HG03521 (cell line): ENCODE measurements around the gene MEPE.
A peak's percentile ranks its signal among the peaks of the same experiment; 100 is the strongest.

Experiments
- ATAC-seq: cut with Tn5 transposase; IDR thresholded peaks from one replicate; pipeline ENCODE4 v1.9.1; 2021; ENCODE audit warnings: mild to moderate bottlenecking, moderate library complexity; ENCODE audit not compliant: unreplicated experiment

The MEPE gene

GRCh38 chr4:87832669-87833068 is at the start of gene MEPE:
Gene MEPE (plus strand): TSS chr4:87832969. CDS start chr4:87834715, 1,746 bp downstream.
- no peak for ATAC-seq

DNA sequence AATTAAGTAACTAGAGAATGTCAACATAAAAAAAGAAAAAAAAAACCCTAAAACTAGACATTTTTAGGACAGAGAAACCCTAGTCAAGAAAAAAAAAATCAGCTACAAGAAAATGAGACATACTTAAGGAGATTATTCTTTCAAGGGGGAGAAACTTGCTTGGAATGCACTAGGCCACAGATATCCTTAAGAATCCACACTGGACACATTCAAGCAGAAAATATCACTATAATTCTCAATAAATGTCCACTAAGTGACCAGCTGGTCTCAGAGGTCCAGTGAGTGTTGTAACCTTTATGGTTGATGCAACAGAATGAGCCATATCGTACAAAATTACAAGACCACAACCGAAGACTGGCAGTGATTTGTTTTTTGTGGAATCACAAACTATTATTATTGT is 49.0 kb upstream of the MEPE start:
- no peak for ATAC-seq

GRCh38 chr4:87785731-87786509 is 46.8 kb upstream of the MEPE start:
- ATAC-seq: no peak

DNA sequence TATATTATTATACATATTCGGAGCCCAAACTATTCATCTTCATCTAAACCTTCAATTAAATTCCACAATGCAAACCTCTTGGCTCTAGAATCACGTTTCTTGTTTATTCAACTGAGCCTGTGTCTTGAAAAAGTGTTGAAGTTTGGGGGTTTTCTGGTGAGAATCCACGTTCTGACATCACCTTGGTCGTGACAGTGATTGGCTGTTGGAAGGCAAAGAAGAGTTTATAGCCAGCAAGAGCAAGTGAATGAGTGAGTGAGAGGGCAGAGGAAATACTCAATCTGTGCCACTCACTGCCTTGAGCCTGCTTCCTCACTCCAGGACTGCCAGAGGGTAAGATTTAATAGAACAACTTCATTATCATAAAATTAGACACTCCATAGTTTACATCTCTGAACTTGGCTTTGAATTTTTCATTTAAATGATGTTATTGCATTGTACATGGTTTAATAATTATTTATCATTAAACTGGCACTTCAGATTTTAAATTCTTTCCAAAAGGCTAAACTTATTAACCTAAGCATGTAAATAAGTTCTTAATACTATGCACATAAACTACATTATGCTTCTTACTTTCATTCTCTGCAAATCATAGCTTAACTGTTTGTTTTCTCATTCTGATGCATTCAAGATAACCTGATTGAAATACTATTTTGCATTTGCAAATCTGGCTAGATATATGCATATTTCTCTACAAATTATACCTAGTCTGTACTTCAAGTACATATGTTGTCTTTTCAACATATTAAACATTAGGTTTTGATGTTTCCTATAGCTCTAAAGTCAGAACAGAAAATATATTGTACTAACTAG is 33.3 kb upstream of the MEPE start, which contains the start of gene IBSP:
IBSP (plus strand) TSS at position 254 of the 813 bp plus-strand sequence. CDS start 2,808 bp downstream, outside the sequence.
- no peak for ATAC-seq

GRCh38 chr4:87802858-87803257 is 29.9 kb upstream of the MEPE start:
- ATAC-seq: no peak

GRCh38 chr4:87803421-87803820 is 29.3 kb upstream of the MEPE start:
- ATAC-seq: no peak

- ATAC-seq: no peak
Measured at GRCh38 chr4:87804871-87805270, 27.9 kb upstream of the MEPE start.

DNA sequence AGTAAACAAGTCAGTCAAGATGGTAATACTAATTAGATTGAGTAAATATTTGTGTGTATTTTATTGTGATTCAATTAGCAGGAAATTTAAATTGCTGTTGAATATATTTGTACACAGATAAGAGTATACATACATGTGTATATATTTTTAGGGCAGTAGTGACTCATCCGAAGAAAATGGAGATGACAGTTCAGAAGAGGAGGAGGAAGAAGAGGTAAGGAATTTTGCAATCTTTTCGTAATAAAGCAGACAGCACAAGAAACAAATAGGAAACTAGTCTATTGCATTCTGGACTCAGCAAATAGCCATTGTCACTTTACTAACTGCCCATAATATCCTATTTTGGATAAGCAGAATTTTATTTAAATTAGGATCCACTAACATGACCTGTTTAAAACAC is 26.8 kb upstream of the MEPE start:
- no peak for ATAC-seq

- no peak for ATAC-seq
Measured at GRCh38 chr4:87806520-87806919, 26.2 kb upstream of the MEPE start.

- no peak for ATAC-seq
Measured at GRCh38 chr4:87807402-87807801, 25.4 kb upstream of the MEPE start.

GRCh38 chr4:87811977-87812376 is 20.8 kb upstream of the MEPE start:
- ATAC-seq: no peak

GRCh38 chr4:87819281-87819919 is 13.4 kb upstream of the MEPE start:
- no peak for ATAC-seq

GRCh38 chr4:87823200-87823599 is 9.6 kb upstream of the MEPE start:
- no peak for ATAC-seq

DNA sequence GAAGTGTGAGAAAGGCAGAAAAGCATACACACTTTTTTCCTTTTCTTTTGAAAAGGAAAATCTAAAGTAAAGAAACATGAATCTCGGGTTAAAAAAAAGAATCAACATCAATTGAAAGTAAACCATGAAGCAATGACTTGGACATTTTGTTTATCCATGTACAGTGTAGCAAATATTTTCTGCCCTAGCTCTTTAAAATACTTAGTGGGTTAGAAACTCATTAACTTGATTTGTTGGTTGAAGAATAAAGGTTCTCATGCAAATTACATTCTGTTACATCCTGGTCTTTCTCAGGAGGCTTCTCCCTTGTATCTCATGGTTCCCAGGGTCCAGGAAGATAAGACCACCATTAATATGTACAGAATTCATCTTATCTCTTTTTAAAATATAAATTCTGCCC is 9.0 kb upstream of the MEPE start:
- ATAC-seq: no peak

DNA sequence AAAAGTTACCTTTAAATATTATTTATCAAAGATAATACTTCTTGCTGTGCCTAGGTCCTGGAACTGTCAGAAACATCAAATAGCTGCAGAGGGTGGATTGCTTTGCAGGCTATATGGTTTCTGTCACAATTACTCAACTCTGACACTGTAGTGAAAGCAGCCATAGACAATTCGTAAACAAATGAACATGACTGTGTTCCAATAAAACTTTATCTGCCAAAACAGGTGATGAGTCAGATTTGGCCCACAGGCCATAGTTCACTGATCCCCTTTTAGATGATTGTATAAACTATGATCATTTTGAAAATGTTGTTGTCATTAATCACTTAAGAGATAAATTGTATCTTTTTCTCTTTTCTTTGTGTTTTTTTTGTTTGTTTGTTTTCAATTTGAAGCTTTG is 8.4 kb upstream of the MEPE start:
- ATAC-seq: no peak

- no peak for ATAC-seq
Measured at GRCh38 chr4:87834401-87834800, 1.6 kb downstream of the MEPE start.

GRCh38 chr4:87835197-87835596 is 2.4 kb downstream of the MEPE start:
- no peak for ATAC-seq

- no peak for ATAC-seq
Measured at GRCh38 chr4:87835743-87836142, 3.0 kb downstream of the MEPE start.

GRCh38 chr4:87838205-87838604 is 5.4 kb downstream of the MEPE start:
- no peak for ATAC-seq

GRCh38 chr4:87838890-87839591 is 6.3 kb downstream of the MEPE start:
- ATAC-seq: peak; percentile 74

GRCh38 chr4:87839592-87839946 is 6.8 kb downstream of the MEPE start:
- ATAC-seq: no peak
